GM23338 (cell line): ENCODE results near the gene CDKN1A. TPM values are rescaled to one million over a fixed set of nuclear protein-coding genes. Genes with fewer than 3 reads are reported as not detected.

Experiments
- ATAC-seq: fragments of 200-7000 bp; cut with Tn5 transposase; 3 replicates; pipeline ENCODE4 v1.9.1; 2020
- DNase-seq: peaks from one replicate; pipeline ENCODE4 v3.0.0-alpha.2; 2015; ENCODE audit warnings: low spot score
- H2AFZ ChIP-seq: fragments of 200-600 bp; sonication (generic); 2 replicates; pipeline ENCODE4 v1.8.0; 2016; ENCODE audit warnings: antibody characterized with exemption, mild to moderate bottlenecking, moderate library complexity
- H3F3A ChIP-seq: fragments of 200-600 bp; sonication (generic); replicated peaks from 2 replicates; pipeline ENCODE4 v1.8.0; 2017; ENCODE audit warnings: antibody characterized with exemption, mixed run types, low read depth
- H3K27ac ChIP-seq: fragments of 200-600 bp; sonication (generic); 2 replicates; pipeline ENCODE4 v1.6.1; 2016; ENCODE audit warnings: low read depth
- H3K27me3 ChIP-seq: fragments of 200-600 bp; sonication (generic); 2 replicates; pipeline ENCODE4 v1.8.0; 2016; ENCODE audit warnings: mild to moderate bottlenecking, mixed run types, moderate library complexity; ENCODE audit not compliant: insufficient read depth
- H3K36me3 ChIP-seq: fragments of 200-600 bp; sonication (generic); 2 replicates; pipeline ENCODE4 v1.8.0; 2016; ENCODE audit warnings: mild to moderate bottlenecking; ENCODE audit not compliant: insufficient read depth
- H3K4me1 ChIP-seq: fragments of 200-600 bp; sonication (generic); 2 replicates; pipeline ENCODE4 v1.8.0; 2016; ENCODE audit warnings: mild to moderate bottlenecking, moderate library complexity; ENCODE audit not compliant: insufficient read depth
- H3K4me2 ChIP-seq: fragments of 200-600 bp; sonication (generic); 2 replicates; pipeline ENCODE4 v1.7.1; 2017; ENCODE audit warnings: mixed run types
- H3K4me3 ChIP-seq: fragments of 200-600 bp; sonication (generic); 2 replicates; pipeline ENCODE4 v1.6.1; 2016; ENCODE audit warnings: mixed run types
- H3K79me2 ChIP-seq: fragments of 200-600 bp; sonication (generic); replicated peaks from 2 replicates; pipeline ENCODE4 v1.8.0; 2017; ENCODE audit warnings: mild to moderate bottlenecking; ENCODE audit not compliant: insufficient read depth
- H3K9me2 ChIP-seq: fragments of 200-600 bp; sonication (generic); 2 replicates; pipeline ENCODE4 v1.8.0; 2017; ENCODE audit not compliant: insufficient read depth
- H4K20me1 ChIP-seq: fragments of 200-600 bp; sonication (generic); replicated peaks from 2 replicates; pipeline ENCODE4 v1.8.0; 2017; ENCODE audit warnings: mild to moderate bottlenecking; ENCODE audit not compliant: insufficient read depth
- H3K27ac Mint-ChIP-seq: 2 replicates; pipeline ENCODE4 v1.8.0; 2020; ENCODE audit warnings: inconsistent platforms, mild to moderate bottlenecking, moderate library complexity, mixed read lengths
- H3K27me3 Mint-ChIP-seq: 3 replicates; pipeline ENCODE4 v1.8.0; 2022; ENCODE audit warnings: low read depth, mild to moderate bottlenecking, moderate library complexity, mixed read lengths, inconsistent platforms; ENCODE audit not compliant: insufficient read depth, poor library complexity
- H3K36me3 Mint-ChIP-seq: 3 replicates; pipeline ENCODE4 v1.8.0; 2021; ENCODE audit warnings: low read depth, mild to moderate bottlenecking, inconsistent platforms, moderate library complexity, mixed read lengths
- H3K4me1 Mint-ChIP-seq: 3 replicates; pipeline ENCODE4 v1.8.0; 2020; ENCODE audit warnings: mild to moderate bottlenecking, inconsistent platforms, mixed read lengths
- H3K4me3 Mint-ChIP-seq: 3 replicates; pipeline ENCODE4 v1.8.0; 2021; ENCODE audit warnings: moderate library complexity, mild to moderate bottlenecking, inconsistent platforms, mixed read lengths
- H3K9me3 Mint-ChIP-seq: 3 replicates; pipeline ENCODE4 v1.8.0; 2020; ENCODE audit warnings: moderate library complexity, mild to moderate bottlenecking, inconsistent platforms, mixed read lengths
- CREB1 ChIP-seq: fragments of 250-450 bp; sonication (Bioruptor Pico); IDR thresholded peaks from 2 replicates; pipeline ENCODE4 v1.5.0; 2020; ENCODE audit warnings: low read depth, mild to moderate bottlenecking, moderate library complexity
- ETS1 ChIP-seq: IDR thresholded peaks from 2 replicates; pipeline ENCODE4 v1.6.1; 2016; ENCODE audit warnings: antibody characterized with exemption
- EZH2 ChIP-seq: fragments of 200-600 bp; sonication (generic); IDR thresholded peaks from one replicate; pipeline ENCODE4 v1.8.0; 2017; ENCODE audit warnings: antibody characterized with exemption, mild to moderate bottlenecking, low read depth; ENCODE audit not compliant: unreplicated experiment
- EZH2phosphoT487 ChIP-seq: fragments of 200-600 bp; sonication (generic); IDR thresholded peaks from one replicate; pipeline ENCODE4 v1.8.1; 2018; ENCODE audit warnings: antibody characterized with exemption; ENCODE audit not compliant: unreplicated experiment
- NANOG ChIP-seq: IDR thresholded peaks from 2 replicates; pipeline ENCODE4 v1.6.1; 2016; ENCODE audit warnings: antibody characterized with exemption, borderline replicate concordance
- POLR2AphosphoS5 ChIP-seq: IDR thresholded peaks from 2 replicates; pipeline ENCODE4 v1.6.1; 2016; ENCODE audit warnings: antibody characterized with exemption, low read depth
- REST ChIP-seq: IDR thresholded peaks from one replicate; pipeline ENCODE4 v1.6.1; 2018; ENCODE audit warnings: antibody characterized with exemption; ENCODE audit not compliant: unreplicated experiment
- STAT1 ChIP-seq: IDR thresholded peaks from one replicate; pipeline ENCODE4 v1.6.1; 2016; ENCODE audit warnings: antibody characterized with exemption; ENCODE audit not compliant: unreplicated experiment
- ZNF114 ChIP-seq: fragments of 250-450 bp; sonication (Bioruptor Pico); IDR thresholded peaks from 2 replicates; pipeline ENCODE4 v1.5.0; 2020; ENCODE audit warnings: mild to moderate bottlenecking, moderate library complexity
- ZNF331 ChIP-seq: fragments of 250-450 bp; sonication (Bioruptor Pico); IDR thresholded peaks from 2 replicates; pipeline ENCODE4 v1.5.0; 2020; ENCODE audit warnings: low read depth, mild to moderate bottlenecking, moderate library complexity
- polyA plus RNA-seq: library from polyadenylated mRNA; unstranded; fragments of >200 nt; fragmentation: Nextera tagmentation; extraction: Ambion mirVana; gene quantifications from 2 replicates; pipeline ENCODE4 v1.2.1, GENCODE V29; 2016
- total RNA-seq: library from RNA; depleted of rRNA; stranded (reverse); fragments of >200 nt; shearing (Covaris generic); gene quantifications from 2 replicates; pipeline ENCODE4 v1.2.3, GENCODE V29; 2014
- TF ChIP-seq, protein P1 (sequence below): fragments of 250-450 bp; sonication (Bioruptor Pico); IDR thresholded peaks from 2 replicates; pipeline ENCODE4 v1.5.0; 2020; ENCODE audit warnings: mild to moderate bottlenecking, moderate library complexity

Gene CDKN1A
- total and polyA plus RNA-seq, 2 experiments from 2014 or later = 31.5 to 45.6 TPM

DNA sequence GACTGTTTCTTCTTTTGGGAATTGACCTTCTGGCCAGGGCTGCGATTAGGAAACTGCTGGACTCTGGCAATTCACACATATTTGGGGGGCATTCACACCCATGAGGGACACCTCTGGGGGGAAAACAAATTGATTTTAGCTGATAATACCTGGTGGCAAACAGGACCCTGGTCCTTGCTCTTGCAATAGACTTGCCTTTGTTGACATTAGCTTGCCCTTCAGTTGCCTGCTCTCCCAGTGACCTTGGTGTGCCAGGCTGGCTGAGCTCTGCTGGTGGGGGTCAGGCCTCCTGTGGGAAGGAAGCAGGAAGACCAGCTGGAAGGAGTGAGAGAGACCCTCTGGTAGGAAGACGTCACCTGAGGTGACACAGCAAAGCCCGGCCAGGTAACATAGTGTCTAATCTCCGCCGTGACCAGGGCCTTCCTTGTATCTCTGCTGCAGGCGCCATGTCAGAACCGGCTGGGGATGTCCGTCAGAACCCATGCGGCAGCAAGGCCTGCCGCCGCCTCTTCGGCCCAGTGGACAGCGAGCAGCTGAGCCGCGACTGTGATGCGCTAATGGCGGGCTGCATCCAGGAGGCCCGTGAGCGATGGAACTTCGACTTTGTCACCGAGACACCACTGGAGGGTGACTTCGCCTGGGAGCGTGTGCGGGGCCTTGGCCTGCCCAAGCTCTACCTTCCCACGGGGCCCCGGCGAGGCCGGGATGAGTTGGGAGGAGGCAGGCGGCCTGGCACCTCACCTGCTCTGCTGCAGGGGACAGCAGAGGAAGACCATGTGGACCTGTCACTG, 5.3 kb downstream of the CDKN1A start:
- Histone ChIP-seq H3K9me2 (no peaks in the 10 kb centered on the region), H3K27ac (no peak overlapping the region), H3K36me3 (peaks cover 17% of the 10 kb centered on the region; the same call in 1 of the 2 replicates), H3K4me1 (peaks cover 17% of the 10 kb centered on the region), H3F3A (no peaks in the 10 kb centered on the region), H3K4me3 (no peak overlapping the region), H3K79me2 (peaks cover 33% of the 10 kb centered on the region), H3K4me2 (no peak overlapping the region), H4K20me1 (no peaks in the 10 kb centered on the region; the same call in none of the 2 replicates), H2AFZ (no peak overlapping the region), H3K27me3 (peaks cover 22% of the 10 kb centered on the region)
- peaks cover 29% of the 10 kb centered on the region for H3K27me3 Mint-ChIP-seq
- H3K36me3 Mint-ChIP-seq = peaks cover 38% of the 10 kb centered on the region
- ATAC-seq (no peak), DNase-seq (no peak)
- no peak overlapping the region for H3K4me3 Mint-ChIP-seq
- peak overlapping the region; percentile 77 for H3K27ac Mint-ChIP-seq
- peaks cover 16% of the 10 kb centered on the region for H3K4me1 Mint-ChIP-seq
- no peaks in the 10 kb centered on the region for H3K9me3 Mint-ChIP-seq
- TF ChIP-seq POLR2AphosphoS5 (no peak), ZNF114 (CRISPR knock-in tag) (no peak), CREB1 (no peak), ZNF331 (CRISPR knock-in tag) (no peak), EZH2 (no peak), EZH2phosphoT487 (no peak), REST (no peak), STAT1 (no peak), ETS1 (no peak), NANOG (no peak)
- TF ChIP-seq, protein P1, sequence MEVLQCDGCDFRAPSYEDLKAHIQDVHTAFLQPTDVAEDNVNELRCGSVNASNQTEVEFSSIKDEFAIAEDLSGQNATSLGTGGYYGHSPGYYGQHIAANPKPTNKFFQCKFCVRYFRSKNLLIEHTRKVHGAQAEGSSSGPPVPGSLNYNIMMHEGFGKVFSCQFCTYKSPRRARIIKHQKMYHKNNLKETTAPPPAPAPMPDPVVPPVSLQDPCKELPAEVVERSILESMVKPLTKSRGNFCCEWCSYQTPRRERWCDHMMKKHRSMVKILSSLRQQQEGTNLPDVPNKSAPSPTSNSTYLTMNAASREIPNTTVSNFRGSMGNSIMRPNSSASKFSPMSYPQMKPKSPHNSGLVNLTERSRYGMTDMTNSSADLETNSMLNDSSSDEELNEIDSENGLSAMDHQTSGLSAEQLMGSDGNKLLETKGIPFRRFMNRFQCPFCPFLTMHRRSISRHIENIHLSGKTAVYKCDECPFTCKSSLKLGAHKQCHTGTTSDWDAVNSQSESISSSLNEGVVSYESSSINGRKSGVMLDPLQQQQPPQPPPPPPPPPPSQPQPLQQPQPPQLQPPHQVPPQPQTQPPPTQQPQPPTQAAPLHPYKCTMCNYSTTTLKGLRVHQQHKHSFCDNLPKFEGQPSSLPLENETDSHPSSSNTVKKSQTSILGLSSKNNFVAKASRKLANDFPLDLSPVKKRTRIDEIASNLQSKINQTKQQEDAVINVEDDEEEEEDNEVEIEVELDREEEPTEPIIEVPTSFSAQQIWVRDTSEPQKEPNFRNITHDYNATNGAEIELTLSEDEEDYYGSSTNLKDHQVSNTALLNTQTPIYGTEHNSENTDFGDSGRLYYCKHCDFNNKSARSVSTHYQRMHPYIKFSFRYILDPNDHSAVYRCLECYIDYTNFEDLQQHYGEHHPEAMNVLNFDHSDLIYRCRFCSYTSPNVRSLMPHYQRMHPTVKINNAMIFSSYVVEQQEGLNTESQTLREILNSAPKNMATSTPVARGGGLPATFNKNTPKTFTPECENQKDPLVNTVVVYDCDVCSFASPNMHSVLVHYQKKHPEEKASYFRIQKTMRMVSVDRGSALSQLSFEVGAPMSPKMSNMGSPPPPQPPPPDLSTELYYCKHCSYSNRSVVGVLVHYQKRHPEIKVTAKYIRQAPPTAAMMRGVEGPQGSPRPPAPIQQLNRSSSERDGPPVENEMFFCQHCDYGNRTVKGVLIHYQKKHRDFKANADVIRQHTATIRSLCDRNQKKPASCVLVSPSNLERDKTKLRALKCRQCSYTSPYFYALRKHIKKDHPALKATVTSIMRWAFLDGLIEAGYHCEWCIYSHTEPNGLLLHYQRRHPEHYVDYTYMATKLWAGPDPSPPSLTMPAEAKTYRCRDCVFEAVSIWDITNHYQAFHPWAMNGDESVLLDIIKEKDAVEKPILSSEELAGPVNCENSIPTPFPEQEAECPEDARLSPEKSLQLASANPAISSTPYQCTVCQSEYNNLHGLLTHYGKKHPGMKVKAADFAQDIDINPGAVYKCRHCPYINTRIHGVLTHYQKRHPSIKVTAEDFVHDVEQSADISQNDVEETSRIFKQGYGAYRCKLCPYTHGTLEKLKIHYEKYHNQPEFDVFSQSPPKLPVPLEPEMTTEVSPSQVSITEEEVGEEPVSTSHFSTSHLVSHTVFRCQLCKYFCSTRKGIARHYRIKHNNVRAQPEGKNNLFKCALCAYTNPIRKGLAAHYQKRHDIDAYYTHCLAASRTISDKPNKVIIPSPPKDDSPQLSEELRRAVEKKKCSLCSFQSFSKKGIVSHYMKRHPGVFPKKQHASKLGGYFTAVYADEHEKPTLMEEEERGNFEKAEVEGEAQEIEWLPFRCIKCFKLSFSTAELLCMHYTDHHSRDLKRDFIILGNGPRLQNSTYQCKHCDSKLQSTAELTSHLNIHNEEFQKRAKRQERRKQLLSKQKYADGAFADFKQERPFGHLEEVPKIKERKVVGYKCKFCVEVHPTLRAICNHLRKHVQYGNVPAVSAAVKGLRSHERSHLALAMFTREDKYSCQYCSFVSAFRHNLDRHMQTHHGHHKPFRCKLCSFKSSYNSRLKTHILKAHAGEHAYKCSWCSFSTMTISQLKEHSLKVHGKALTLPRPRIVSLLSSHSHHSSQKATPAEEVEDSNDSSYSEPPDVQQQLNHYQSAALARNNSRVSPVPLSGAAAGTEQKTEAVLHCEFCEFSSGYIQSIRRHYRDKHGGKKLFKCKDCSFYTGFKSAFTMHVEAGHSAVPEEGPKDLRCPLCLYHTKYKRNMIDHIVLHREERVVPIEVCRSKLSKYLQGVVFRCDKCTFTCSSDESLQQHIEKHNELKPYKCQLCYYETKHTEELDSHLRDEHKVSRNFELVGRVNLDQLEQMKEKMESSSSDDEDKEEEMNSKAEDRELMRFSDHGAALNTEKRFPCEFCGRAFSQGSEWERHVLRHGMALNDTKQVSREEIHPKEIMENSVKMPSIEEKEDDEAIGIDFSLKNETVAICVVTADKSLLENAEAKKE = no peak
